GM21360 (cell line): ENCODE measurements around the gene DAAM2.

ENCODE experiments used
- ATAC-seq: cut with Tn5 transposase; IDR thresholded peaks from one replicate; pipeline ENCODE4 v1.9.1; 2021; ENCODE audit warnings: mild to moderate bottlenecking, moderate library complexity; ENCODE audit not compliant: unreplicated experiment

The DAAM2 gene

GRCh38 chr6:39947611-39948068 is 155.5 kb downstream of the DAAM2 start:
- no peak for ATAC-seq

GRCh38 chr6:39948199-39948791 is 156.1 kb downstream of the DAAM2 start:
- no peak for ATAC-seq

- no peak for ATAC-seq
These were observed 158.0 kb downstream of the DAAM2 start for GRCh38 chr6:39950125-39950720.

GRCh38 chr6:39951191-39951590 is 159.0 kb downstream of the DAAM2 start:
- ATAC-seq: no peak

GRCh38 chr6:39951716-39952115 is 159.5 kb downstream of the DAAM2 start:
- no peak for ATAC-seq

GRCh38 chr6:39952167-39952566 is 160.0 kb downstream of the DAAM2 start:
- no peak for ATAC-seq

- no peak for ATAC-seq
These were observed 161.0 kb downstream of the DAAM2 start for GRCh38 chr6:39953076-39953618.
